HG03025 (cell line): Measurements from ENCODE around the gene FOXC2.

Experiments used
- ATAC-seq: cut with Tn5 transposase; IDR thresholded peaks from one replicate; pipeline ENCODE4 v1.9.1; 2021; ENCODE audit warnings: mild to moderate bottlenecking, moderate library complexity; ENCODE audit not compliant: unreplicated experiment, low FRiP score

The FOXC2 gene

DNA sequence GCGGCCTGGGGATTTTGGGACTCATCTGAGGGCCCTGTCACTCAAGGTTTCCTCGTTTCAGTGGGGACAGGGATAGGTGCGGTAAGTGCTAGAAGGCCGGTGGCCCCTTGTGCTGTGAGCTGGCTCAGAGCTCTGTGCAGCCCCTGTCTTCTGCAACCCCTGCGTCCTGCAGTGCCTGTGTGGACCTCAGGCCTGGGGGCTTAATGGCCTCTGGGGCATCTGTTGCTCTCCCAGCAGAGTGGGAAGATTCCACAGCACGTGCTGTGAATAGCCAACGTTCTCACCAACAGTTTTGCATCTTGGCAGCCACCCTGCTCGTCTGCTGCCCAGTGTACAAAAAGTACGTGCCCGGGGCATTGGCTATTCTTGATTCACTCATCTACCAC lies 4.9 kb downstream of the FOXC2 start:
- ATAC-seq: no peak

GRCh38 chr16:86572041-86572521 lies 5.5 kb downstream of the FOXC2 start:
- ATAC-seq: no peak

DNA sequence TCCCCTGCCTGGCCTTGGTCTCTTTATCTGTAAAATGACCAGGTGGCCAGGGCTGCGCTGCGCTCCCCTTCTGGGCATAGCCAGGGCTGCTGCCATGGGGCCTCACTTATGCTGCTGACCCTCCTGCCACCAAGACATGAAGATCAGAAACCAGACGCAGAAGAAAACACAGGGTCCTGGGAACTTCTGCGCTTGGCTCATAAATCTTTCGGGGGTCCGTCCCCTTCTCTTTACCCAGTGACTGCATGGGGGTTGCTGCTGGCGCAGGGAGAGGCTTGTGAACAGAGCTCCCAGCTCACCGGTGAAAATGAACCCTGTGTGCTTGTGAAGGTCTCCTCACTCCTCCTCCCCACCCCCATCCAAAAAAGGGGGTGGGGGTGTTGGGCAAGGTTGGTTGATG lies 6.0 kb downstream of the FOXC2 start:
- ATAC-seq: no peak

DNA sequence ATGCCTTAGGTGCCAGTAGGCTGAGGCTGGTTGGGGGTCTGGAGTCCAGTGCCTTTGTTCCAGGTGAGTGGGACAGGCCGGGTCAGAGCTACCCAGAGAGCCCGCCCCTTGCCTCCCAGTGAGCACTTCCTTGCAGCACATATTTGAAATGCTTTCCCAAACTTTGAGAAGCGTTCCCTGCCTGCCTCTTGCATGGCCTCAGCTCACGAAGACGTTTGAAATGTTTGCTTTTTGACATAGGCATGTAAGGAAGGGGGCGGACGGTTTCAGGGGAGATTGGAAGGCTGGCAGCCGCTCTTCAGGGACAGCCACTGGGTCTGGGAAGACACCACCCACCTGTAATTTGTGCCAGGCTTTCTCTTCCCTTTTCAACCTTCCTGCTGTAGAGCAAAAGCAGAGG lies 6.6 kb downstream of the FOXC2 start:
- no peak for ATAC-seq

DNA sequence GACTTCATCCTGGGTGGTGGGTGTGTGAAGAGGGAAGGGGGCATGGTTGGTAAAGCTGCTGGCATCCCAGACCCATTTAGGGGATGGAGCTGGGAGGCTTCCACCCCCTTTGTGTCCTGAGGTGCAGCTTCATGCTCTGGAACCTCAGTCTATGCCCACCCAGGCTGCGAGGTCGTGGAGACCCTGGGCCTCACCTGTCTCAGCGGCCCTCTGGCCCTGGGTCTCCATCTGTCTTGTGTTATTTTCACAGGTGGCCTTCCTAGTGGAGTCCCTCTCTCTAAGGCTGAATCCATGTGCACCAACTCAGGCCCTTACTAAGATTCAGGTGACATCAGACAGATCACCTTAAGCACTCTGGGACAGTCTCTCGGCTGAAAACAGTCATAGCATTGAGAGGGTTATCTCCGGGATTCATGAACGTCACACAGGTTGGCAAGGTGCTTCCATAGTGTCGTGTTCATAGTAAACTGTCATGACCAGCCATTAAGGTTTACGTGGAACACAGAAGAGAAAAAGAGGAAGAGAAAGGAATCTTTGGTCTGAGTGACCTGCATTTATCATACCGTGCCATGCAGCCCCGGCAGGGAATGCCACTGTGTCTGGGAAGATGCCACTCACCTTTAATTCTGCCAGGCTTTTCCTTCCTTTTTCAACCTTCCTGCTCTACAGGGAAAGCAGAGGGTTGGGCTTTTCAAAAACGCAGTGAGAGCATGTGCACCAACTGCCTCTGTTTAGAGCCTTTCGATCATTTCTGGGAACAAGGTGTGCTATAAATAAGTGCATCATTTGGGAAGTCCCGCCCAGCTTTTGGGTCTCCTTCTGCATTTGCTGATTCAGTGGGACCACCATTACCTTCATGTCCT lies 7.2 kb downstream of the FOXC2 start:
- no peak for ATAC-seq

GRCh38 chr16:86574646-86575045 lies 8.0 kb downstream of the FOXC2 start:
- ATAC-seq: no peak

DNA sequence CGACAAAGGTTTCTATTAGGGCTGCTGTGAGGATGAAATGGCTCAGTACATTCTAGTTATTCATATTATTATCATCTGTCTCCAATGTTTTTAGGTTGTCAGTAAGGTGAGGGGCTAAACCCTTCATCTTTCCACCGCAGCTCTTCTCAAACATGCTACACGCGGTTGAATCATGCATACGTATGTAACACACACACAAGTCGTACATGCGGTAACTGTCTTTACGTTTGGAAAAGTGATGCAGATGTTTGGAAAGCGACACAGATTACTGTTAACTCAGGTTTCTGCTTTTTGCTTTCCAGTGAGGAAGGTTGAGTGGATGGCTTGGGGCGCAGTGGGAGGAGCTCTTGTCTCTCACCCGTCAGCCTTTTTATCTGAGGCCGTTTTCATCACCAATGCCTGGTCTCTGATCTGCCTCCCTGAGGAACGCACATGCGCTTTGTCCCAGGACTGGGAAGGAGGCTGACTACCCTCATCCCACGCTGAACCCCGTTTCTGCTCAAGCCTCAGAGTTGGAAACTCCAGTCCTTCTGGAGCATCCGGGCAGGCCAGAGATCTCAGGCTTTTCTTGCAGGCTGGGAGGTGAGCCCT lies 8.6 kb downstream of the FOXC2 start:
- no peak for ATAC-seq

DNA sequence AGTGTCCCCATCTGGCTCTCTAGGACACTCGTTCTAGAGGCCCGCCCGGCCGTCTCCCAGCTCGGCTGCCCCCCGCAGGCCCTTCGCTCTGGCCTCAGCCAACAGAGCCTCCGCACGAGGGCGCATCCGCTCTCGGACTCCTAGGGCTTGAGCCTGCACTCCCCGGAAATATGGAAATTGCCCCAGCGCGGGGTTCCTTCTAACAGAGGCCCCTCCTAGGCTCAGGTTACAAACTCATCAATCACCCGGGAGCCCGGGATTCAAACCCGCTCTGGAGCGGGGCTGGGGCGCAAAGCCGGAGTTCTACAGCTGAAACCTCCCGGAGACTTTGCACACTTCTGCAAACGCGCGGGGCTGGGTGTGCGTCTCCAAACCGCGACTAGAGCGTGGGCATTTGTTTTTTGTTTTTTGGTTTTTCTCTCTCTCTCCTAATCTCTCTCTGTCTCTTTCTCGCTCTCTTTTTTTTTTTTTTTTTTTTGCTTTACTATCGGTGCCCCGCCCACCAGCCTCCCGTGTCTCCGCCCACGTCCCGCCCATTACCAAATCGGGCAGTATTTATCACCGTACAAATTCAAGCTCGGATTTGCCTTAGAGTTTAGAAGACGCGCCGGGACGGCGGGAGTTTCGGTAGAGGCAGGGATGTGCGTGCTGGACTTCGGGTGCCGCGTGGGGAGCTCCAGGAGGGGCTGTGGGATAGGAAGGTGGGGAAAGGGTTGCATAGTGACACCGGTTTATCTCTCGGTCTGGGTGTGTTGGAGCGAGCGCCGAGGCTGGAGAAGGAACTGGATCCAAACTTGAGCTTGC lies 9.3 kb downstream of the FOXC2 start:
- ATAC-seq: no peak

DNA sequence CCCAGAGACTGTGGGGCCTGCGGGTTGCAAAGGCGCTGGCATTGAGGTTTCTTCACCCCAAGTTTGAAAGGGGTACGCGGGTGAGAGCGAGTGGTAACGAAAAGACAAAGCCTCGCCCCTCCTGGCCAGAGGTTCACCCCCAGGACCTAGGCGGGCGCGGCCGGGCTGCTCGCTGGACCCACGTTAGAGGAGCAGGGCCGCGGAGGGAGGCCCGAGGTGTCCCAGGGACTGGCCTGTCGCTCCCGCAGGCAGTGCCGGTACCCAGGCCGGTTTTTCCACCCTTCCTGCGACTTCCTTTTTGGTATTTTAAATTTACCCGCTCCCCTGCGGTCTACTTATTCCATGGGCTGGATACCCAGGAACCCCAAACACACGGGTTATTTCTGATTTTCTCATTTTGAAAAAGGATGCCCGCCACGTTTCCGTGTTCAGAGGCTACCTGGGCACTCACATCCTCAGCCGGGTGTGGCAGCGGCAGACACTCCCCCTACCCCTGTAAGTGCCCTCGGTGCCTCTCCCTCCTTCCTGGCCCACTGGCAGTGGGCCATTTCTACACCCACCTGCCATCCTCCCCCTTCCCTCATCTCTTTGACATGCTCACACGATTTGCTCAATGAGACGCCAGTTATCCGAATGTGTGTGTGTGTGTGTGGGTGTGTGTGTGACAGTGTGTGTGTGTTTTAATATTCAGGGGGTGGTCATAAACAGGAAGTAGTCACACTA lies 10.1 kb downstream of the FOXC2 start:
- ATAC-seq: no peak

DNA sequence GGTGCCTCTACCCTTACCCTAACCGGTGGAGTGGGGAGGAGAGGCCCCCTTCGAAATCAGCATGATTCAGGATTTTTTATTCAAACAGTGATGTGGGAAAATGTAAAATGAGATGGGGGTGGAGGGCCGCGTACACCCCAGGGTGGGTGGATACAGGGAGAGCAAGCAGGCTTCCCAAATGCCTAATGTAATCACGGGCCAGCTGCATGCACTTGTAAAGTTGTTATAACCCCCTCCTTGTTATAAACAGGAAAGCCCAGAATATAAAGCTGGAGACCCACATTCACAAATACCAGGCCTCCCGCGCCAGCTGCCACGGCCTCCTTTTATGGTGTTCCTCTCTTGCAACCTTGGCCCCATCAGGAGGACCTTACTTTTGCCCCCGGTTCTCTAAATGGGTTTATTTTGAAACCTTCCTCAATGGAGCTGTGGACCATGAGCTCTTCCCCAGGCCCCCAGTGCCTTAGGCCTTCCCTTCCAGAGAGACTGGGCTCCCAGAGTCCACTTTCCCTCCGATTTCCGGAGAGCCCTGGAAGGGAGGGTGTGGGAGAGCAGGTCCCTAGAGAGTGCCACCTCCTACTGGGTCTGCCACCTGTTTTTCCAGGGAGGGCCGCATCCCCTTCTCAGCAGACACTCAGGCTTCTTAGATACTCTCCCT lies 10.8 kb downstream of the FOXC2 start:
- no peak for ATAC-seq

DNA sequence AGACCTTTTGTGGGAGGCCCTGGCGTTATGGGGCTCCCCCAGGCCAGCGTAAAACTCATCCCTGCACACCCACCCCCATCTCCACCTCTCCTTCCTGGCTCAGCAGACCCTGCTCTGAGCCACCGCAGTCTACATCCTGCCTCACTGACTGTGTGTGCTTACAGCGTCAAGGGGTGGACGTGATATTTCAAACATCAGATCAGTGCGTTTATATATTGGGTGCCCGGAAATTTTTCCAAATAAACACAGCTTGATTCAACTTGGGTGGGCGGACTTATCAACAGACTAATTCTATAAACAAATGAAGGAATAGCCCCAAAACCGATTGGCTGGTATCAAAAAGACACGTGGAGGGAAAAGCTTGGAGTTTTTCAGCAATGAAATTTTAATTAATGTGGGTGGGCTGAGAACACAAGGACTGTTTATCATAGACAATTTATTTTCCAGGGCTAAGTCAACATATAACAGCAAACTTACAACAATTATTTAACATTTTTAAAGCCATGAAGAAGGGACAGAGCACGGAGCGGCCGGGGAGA lies 11.5 kb downstream of the FOXC2 start, which contains the start of gene FOXL1:
Gene FOXL1 (plus strand): TSS at position 489 of the 539 bp plus-strand sequence. CDS start 175 bp downstream, outside the sequence.
- no peak for ATAC-seq

GRCh38 chr16:86578611-86579267 lies 12.1 kb downstream of the FOXC2 start:
- ATAC-seq: no peak

- no peak for ATAC-seq
Observed at GRCh38 chr16:86579268-86580062, 12.8 kb downstream of the FOXC2 start.

- no peak for ATAC-seq
Observed at GRCh38 chr16:86580063-86580790, 13.6 kb downstream of the FOXC2 start.

DNA sequence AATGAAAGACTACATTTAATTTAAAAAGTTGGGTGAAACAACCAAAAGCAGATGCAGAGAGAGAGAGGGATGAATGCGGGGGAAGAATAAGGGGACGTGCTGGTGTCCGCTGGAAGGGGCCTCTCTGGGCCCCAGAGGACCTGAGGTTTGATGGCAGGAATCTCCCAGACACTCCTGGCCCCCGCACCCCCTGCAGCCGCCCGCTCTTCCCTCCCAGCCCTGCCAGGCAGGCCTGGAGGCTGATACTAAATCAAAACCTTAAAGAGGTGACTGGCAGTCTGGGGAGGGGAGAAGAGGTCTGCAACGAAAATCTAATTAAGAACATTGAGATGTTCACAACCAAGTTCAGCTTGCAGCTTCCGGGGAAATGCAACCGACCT lies 14.2 kb downstream of the FOXC2 start:
- ATAC-seq: no peak

- no peak for ATAC-seq
Observed at GRCh38 chr16:86581458-86581857, 14.8 kb downstream of the FOXC2 start.

DNA sequence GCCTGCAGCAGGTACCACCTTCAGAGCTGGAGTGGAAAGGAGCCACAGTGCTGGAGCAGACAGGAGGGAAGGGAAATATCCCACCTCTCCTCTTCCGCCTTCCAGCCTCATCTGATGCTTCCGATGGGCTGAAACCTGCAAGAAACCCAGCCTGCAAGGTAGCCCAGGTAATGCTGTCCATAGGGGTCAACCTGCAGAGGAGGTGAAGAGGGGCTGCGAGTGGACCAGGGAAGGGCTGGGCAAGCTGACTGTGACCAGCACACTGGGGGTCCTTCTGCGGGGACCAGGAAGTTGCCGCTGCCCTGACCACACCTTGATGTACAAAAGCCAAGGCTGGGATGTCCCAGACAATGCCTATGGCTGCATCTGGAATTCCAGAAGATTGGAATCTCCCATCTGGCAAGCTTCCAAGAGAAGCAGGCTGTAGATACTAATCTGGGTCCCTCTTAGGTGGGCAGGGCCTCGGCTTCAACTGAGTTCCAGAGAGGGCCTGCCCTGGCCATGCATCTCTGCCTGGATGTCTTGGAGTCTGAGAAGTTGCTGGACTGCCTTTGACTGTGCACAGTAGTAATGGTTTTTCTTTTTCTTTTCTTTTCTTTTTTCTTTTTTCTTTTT lies 17.5 kb downstream of the FOXC2 start:
- ATAC-seq: no peak
